NCI-H1092 treated with DMSO at 0.1 percent for 48 hours (cell line): Measurements from ENCODE around the gene PRKD1.

Experiments used
- DNase-seq: peaks from one replicate; lab custom pipeline; 2025; lab: John Stamatoyannopoulos, UW

PRKD1 gene

DNA sequence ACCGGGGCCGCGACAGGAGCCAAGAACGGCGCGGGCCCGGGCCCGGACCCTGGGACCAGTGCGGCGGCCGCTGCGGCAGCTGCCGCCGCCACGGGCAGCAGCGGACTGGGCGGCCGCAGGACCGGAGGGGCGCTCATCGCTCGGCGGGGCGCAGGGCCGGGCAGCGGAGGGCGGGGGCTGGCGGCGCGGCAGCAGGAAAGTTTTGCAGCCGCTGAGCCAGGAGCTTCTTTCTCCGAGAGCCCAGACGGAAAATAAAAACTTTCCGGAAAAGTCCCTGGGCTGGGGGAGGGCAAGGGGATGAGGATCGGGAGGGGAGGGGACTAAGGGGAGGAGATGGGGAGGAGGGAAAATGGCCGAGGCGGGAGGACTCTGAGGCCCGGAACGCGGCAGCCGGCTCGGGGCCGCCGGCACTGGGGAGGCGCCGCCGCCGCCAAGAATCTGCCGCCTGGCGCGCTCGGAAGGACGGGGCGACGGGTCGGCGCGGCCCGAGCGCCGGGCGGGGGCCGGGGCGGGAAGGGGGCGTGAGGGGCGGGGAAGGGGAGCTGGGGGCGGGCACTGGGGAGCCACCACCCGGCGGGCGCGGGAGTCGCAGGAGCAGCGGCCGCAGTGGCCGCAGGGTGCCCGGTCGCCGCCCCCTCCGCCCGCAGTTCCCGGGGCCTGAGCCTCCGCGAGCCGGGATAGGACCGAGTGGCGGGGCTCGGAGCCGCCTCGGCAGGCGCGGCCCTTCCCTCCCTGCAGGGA is at the start of gene PRKD1:
Gene PRKD1, minus strand, starts transcription at position 472 of the 741 bp plus-strand sequence.
- DNase-seq = peak; percentile 70

- no peak for DNase-seq
Measured at GRCh38 chr14:29971101-29971500, 43.5 kb upstream of the PRKD1 start.

- DNase-seq = no peak
Measured at GRCh38 chr14:29955087-29955486, 27.4 kb upstream of the PRKD1 start.

DNA sequence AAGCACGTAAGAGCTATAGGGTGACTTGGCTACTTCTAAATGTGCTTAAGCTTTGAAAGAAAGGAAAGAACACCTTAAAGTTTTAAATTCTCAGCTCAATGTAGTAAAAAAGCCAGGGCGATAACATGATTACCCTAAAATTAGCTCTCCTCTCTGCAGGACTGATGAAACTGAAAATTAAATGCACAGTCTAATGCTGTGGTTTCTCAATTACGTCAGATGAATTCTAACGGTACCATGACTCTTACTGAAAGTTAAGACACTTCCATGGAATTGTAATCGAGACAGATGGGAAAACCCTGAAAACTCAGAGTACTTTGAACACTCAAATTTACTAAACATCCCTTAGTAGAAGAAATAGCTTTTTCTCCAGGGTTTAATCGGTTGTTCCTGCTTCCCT is 25.9 kb upstream of the PRKD1 start:
- DNase-seq = no peak

DNA sequence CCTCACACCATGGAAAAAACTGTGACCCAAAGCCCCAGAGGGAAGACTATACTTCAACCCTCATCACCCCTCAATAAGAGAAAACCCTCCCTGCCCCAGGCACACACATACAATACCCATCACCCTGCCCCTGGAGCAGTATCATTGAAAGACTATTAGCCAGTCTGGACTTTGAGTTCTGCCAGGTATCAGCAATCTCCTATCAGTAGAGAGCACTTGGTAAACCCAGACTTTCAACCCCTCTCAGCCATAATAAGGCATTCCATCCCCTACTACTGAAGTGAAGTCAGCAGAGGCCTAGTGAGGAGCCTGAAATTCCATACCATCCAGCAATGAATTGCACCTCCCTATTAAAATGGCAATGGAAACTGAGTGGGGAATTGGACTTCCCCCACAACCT is 16.4 kb upstream of the PRKD1 start:
- DNase-seq = no peak

GRCh38 chr14:29941401-29941800 is 13.8 kb upstream of the PRKD1 start:
- no peak for DNase-seq

DNA sequence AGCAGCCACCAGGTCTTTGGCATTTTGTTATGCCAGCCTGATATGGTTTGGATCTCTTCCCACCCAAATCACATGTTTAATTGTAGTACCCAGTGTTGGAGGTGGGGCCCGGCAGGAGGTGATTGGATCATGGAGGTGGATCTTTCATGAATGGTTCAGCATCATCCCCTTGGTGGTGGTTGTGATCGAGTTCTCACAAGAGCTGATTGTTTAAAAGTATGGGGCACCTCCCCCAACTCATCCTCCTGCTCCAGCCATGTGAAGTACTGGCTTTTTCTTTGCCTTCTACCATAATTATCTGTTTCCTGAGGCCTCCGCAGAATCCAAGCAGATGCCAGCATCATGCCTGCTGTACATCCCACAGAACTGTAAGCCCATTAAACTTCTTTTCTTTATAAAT is 12.8 kb upstream of the PRKD1 start:
- DNase-seq = no peak

DNA sequence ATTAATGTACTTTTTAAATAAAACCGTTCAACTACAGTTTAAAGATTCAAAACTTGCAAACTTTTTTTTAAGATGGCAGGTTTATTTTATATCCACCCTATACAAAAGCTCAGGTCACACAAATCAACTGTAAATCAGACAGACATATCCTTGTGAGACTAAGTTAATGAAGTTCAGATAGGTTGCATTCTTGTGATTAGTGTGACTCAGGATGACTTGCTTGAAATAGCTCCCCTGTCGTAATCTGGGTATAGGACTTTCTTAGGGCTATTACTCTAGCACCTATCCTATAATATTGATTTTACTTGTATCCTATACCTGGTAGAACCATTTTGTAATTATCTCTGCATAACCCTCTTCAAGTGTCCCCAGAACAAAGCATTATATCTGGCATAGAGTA is 9.5 kb upstream of the PRKD1 start:
- DNase-seq = no peak

- DNase-seq = no peak
Measured at GRCh38 chr14:29930283-29930682, 2.6 kb upstream of the PRKD1 start.

DNA sequence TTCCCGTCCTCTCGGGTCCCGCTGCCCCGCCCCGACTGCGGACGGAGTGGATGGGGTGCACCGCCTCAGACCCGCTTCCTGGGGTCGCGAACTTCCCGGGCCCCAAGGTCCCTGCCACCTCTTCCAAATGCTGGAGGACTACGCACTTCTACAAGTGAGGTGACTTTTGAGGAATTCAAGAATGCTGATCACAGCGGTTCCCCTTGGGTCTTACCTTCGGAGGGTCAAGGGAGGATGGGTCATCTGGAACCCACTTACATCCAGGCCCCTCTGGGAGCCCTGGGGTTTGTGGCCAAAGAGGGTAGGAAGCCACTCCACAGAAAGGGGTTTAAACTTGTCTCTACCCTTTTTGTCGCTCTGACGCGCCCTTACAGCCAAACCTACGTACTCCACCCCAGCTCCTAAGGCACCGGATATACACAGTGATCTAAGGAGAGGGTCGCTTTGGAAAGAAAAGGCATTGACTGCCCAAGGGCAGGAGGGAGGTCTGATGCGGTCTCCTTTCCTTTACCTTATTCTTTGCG is 532 bp upstream of the PRKD1 start:
- DNase-seq = no peak

DNA sequence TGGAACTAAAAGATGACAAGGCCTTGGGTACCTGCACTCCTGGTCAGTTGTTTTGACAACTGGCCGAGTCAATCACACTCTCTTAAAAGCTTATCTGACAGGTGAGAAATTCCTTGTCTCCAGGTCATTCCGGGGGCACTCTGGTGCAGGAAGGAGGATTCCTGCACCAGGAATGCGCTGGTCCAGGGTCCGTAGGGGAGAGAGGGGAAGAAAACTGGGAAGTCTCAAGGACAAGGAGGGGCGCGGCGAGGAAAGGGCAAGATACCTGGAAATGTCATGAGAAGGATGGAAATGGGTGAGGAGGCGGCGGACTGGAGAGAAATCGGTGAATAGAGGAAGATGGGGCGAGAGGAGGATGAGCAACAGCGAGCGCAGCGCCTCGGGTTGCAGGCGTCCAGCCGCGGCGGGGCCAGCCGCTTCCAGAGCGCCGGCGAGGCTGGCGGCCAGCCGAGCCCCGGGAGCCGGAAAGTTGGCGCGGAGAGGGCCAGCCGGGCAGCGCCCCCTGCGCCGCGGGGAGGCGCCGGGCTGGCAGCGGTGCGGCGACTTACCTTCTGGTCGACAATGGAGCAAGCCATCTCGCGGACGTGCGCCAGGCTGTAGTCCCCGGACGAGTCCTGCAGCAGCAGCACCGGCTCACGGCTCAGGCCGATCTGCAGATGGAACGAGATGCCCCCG is 809 bp downstream of the PRKD1 start:
- DNase-seq = peak; percentile 80

- no peak for DNase-seq
Measured at GRCh38 chr14:29926228-29926627, 1.4 kb downstream of the PRKD1 start.

- DNase-seq = no peak
Measured at GRCh38 chr14:29925736-29926135, 1.9 kb downstream of the PRKD1 start.

GRCh38 chr14:29925101-29925722 is 2.4 kb downstream of the PRKD1 start:
- DNase-seq = no peak

DNA sequence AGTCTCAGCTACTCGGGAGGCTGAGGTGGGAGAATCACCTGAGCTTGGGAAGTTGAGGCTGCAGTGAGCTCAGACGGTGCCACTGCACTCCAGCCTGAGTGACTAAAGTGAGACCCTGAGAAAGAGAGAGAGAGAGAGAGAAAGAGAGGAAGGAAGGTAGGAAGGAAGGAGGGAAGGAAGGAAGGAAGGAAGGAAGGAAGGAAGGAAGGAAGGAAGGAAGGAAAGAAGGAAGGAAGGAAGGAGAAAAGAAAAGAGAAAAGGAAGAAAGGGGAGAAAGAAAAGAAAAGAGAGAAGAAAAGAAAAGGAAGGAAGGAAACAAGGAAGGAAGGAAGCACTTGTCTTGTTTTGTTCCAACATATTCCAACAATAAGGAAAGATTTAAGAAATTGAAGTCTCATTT is 7.8 kb downstream of the PRKD1 start:
- no peak for DNase-seq

DNA sequence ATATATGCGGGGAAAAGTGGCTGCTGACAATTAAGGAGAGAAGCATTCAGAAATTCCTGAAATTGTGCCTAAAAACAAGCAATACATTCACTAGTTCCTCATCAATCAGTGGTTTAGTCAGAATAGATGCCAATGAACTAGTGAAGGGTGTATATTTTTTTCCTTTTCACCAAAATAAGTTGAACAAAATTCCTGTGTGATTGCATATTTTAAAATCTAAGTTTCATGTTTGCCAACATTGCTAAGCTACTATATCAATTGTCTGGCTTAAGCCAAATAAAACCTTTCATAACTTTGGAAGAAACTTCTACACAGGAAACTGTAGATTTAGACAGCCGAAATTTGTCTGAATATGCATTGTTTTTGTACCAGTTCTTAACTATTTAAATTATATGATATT is 8.7 kb downstream of the PRKD1 start:
- DNase-seq = no peak

- DNase-seq = no peak
Measured at GRCh38 chr14:29913566-29913965, 14.1 kb downstream of the PRKD1 start.

DNA sequence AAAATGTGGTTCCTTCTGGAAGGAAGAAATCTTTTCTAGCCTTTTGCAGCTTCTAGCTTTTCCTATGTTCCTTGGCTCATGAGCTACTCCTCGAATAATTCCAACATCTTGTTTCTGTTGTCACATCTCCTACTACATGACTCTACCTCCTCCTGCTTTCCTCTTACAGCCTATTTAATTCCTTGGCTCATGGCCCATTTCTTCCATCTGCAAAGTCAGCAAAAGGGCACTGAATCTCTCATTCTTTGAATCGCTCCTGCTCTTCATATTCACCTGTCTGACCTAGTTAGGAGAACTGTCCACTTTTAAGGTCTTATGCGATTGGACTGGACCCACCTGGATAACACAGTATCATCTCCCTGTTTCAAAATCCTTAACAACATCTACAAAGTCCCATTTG is 15.8 kb downstream of the PRKD1 start:
- DNase-seq = no peak

DNA sequence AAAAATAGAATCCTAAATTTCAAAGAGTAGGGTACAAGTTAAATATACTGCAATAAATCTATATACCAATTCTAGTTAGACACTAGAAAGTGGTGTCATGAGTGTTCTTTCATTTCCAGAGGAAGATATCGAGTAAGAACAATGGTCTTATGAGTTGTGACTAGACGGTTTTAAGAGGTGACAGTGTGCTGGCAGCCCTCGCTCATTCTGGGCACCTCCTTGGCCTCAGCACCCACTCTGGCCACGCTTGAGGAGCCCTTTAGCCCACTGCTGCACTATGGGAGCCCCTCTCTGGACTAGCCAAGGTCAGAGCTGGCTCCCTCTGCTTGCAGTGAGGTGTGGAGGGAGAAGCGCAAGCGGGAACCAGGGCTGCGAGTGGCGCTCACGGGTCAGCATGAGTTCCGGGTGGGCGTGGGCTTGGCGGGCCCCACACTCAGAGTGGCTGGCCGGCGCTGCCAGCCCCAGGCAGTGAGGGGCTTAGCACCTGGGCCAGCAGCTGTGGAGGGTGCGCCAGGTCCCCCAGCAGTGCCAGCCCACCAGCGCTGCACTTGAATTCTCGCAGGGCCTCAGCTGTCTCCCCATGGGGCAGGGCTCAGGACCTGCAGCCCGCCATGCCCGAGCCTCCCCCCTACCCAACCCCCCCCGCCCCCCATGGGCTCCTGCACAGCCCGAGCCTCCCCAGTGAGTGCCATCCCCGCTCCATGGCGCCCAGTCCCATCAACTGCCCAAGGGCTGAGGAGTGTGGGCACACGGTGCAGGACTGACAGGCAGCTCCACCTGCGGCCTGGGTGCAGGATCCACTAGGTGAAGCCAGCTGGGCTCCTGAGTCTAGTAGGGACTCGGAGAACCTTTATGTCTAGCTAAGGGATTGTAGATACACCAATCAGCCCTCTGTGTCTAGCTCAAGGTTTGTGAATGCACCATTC is 18.7 kb downstream of the PRKD1 start:
- no peak for DNase-seq

DNA sequence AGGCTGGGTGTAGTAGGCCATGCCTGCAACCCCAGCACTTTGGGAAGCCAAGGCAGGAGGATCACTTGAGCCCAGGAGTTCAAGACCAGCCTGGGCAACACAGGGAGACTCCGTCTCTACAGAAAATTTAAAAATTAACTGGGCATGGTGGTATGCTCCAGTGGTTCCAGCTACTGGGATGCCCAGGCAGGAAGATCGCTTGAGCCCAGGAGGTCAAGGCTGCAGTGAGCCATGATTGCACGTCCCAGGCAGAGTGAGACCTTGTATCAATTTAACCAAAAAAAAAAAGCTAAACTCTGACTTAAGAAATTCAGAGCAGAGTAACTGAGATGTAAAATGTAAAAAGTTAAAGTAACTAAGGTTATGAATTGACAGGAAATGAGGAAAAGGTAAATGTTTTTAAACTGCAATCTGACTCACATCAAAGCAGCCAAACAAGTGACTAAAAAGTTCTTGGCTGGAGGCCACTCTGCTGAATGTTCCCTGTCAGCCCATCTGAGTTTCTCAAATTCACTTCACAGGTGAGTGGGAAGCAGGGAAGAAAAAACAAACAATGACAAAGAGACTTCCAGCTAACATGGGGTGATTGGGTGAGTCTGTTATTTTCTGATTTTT is 21.3 kb downstream of the PRKD1 start:
- DNase-seq = no peak

- no peak for DNase-seq
Measured at GRCh38 chr14:29905543-29905942, 22.1 kb downstream of the PRKD1 start.
